H1 (cell line): ENCODE measurements around the gene PRKCI. TPM values are rescaled to one million over a fixed set of nuclear protein-coding genes. Genes with fewer than 3 reads are reported as not detected.

Experiments used
- CTCF ChIA-PET: fragments of 300-600 bp; sonication (Branson Sonifier 250); formaldehyde crosslinking; loops from one replicate; lab custom pipeline; 2021; ENCODE audit not compliant: partially characterized antibody; lab: Charles Lee
- POLR2A ChIA-PET: fragments of 300-600 bp; sonication (Branson Sonifier 250); formaldehyde crosslinking; loops from one replicate; lab custom pipeline; 2021; ENCODE audit warnings: inconsistent platforms; ENCODE audit not compliant: partially characterized antibody; lab: Charles Lee
- DNase-seq, 2 experiments: peaks; one replicate each; pipeline versions ENCODE4 v3.0.0 to v3.0.0-alpha.2; 2010 to 2022; ENCODE audit warnings: low spot score in 2 of 2, low read depth in 1 of 2, mixed read lengths in 1 of 2
- FAIRE-seq: peaks from 2 replicates; lab custom pipeline; 2011; peaks lifted over from hg19 to GRCh38; lab: Jason Lieb, UNC
- H2AFZ ChIP-seq: 2 replicates; pipeline ENCODE4 v1.8.1; 2012; ENCODE audit warnings: low read length, inconsistent platforms
- H2AK5ac ChIP-seq: 2 replicates; pipeline ENCODE4 v1.6.1; 2013; ENCODE audit warnings: low read depth, low read length
- H2BK120ac ChIP-seq: replicated peaks from 2 replicates; pipeline ENCODE3; 2013; ENCODE audit warnings: low read depth, low read length, inconsistent platforms
- H2BK12ac ChIP-seq: 2 replicates; pipeline ENCODE4 v1.6.1; 2013; ENCODE audit warnings: low read depth, low read length
- H2BK15ac ChIP-seq: 2 replicates; pipeline ENCODE4 v1.6.1; 2013; ENCODE audit warnings: low read length
- H2BK20ac ChIP-seq: 2 replicates; pipeline ENCODE4 v1.6.1; 2013; ENCODE audit warnings: low read length
- H2BK5ac ChIP-seq: 2 replicates; pipeline ENCODE4 v1.6.1; 2013; ENCODE audit warnings: low read depth, low read length
- H3K14ac ChIP-seq: 2 replicates; pipeline ENCODE4 v1.6.1; 2013; ENCODE audit warnings: inconsistent platforms; ENCODE audit not compliant: insufficient read length
- H3K18ac ChIP-seq: 2 replicates; pipeline ENCODE4 v1.6.1; 2013; ENCODE audit warnings: low read length; ENCODE audit errors: extremely low read depth
- H3K23ac ChIP-seq: 2 replicates; pipeline ENCODE4 v1.6.1; 2013; ENCODE audit warnings: inconsistent platforms; ENCODE audit not compliant: insufficient read length
- H3K23me2 ChIP-seq: 2 replicates; pipeline ENCODE4 v1.6.1; 2013; ENCODE audit warnings: low read depth, low read length
- H3K27ac ChIP-seq: 2 replicates; pipeline ENCODE4 v1.6.1; 2011; ENCODE audit warnings: low read depth, low read length, inconsistent platforms
- H3K27me3 ChIP-seq, 4 experiments: replicated peaks in 1 of 4; 1 replicate in 1 of 4; 2 replicates in 3 of 4; pipeline versions ENCODE4 v1.6.1 to v1.8.1; 2011 to 2013; ENCODE audit warnings: low read length in 3 of 4, mild to moderate bottlenecking in 3 of 4, inconsistent platforms in 2 of 4, mixed read lengths in 2 of 4, moderate library complexity in 1 of 4; ENCODE audit not compliant: control insufficient read depth in 3 of 4, insufficient read depth in 3 of 4; ENCODE audit errors: extremely low read depth in 1 of 4
- H3K36me3 ChIP-seq, 4 experiments: 2 replicates each; pipeline versions ENCODE4 v1.6.1 to v1.8.1; 2011 to 2013; ENCODE audit warnings: mild to moderate bottlenecking in 4 of 4, low read length in 3 of 4, moderate library complexity in 2 of 4, control low read depth in 1 of 4, inconsistent platforms in 1 of 4; ENCODE audit not compliant: insufficient read depth in 4 of 4, control insufficient read depth in 2 of 4
- H3K4ac ChIP-seq: replicated peaks from 2 replicates; pipeline ENCODE3; 2013; ENCODE audit warnings: low read length, low read depth, mixed read lengths, inconsistent platforms; ENCODE audit not compliant: insufficient read length
- H3K4me1 ChIP-seq, 4 experiments: replicated peaks in 1 of 4; 1 replicate in 1 of 4; 2 replicates in 3 of 4; pipeline versions ENCODE4 v1.6.1 to v1.8.1; 2011 to 2013; ENCODE audit warnings: low read length in 3 of 4, inconsistent platforms in 2 of 4, mixed read lengths in 1 of 4; ENCODE audit not compliant: insufficient read depth in 4 of 4, control insufficient read depth in 3 of 4
- H3K4me2 ChIP-seq, 2 experiments: 2 replicates each; pipeline versions ENCODE4 v1.6.1 to v1.8.1; 2011 to 2013; ENCODE audit warnings: low read depth in 2 of 2, low read length in 2 of 2, control low read depth in 1 of 2, inconsistent platforms in 1 of 2, mild to moderate bottlenecking in 1 of 2; ENCODE audit not compliant: insufficient read depth in 1 of 2
- H3K4me3 ChIP-seq, 4 experiments: fragments of 200-600, 300-600 bp in 1 of 4; sonication (generic), shearing (Covaris generic), sonication (Bioruptor Twin) in 1 of 4; 2 replicates each; pipeline versions ENCODE4 v1.5.1 to v1.8.1; 2011 to 2016; ENCODE audit warnings: low read length in 4 of 4, low read depth in 3 of 4, control low read depth in 2 of 4, inconsistent platforms in 2 of 4, mild to moderate bottlenecking in 2 of 4, mixed read lengths in 1 of 4, moderate library complexity in 1 of 4; ENCODE audit not compliant: insufficient read depth in 2 of 4; ENCODE audit errors: extremely low read depth in 1 of 4
- H3K56ac ChIP-seq: replicated peaks from 2 replicates; pipeline ENCODE3; 2013; ENCODE audit warnings: low read depth, mild to moderate bottlenecking, mixed read lengths, low read length, inconsistent platforms; ENCODE audit not compliant: insufficient read length
- H3K79me1 ChIP-seq: 2 replicates; pipeline ENCODE4 v1.6.1; 2013; ENCODE audit warnings: low read depth, low read length, control low read depth
- H3K79me2 ChIP-seq, 2 experiments: 2 replicates each; pipeline versions ENCODE4 v1.6.1 to v1.8.1; 2012 to 2013; ENCODE audit warnings: low read length in 2 of 2, mild to moderate bottlenecking in 2 of 2, inconsistent platforms in 1 of 2; ENCODE audit not compliant: insufficient read depth in 2 of 2, control insufficient read depth in 1 of 2
- H3K9ac ChIP-seq, 4 experiments: replicated peaks in 1 of 4; 1 replicate in 1 of 4; 2 replicates in 3 of 4; pipeline versions ENCODE4 v1.6.1 to v1.8.1; 2011 to 2013; ENCODE audit warnings: low read depth in 3 of 4, low read length in 3 of 4, control low read depth in 2 of 4, mild to moderate bottlenecking in 2 of 4, moderate library complexity in 2 of 4, inconsistent platforms in 1 of 4; ENCODE audit errors: extremely low read depth in 1 of 4
- H3K9me3 ChIP-seq, 2 experiments: 2 replicates each; pipeline versions ENCODE4 v1.6.1 to v1.8.1; 2012 to 2013; ENCODE audit warnings: mild to moderate bottlenecking in 2 of 2, moderate library complexity in 2 of 2, control low read depth in 1 of 2, inconsistent platforms in 1 of 2, low read depth in 1 of 2, low read length in 1 of 2, mixed read lengths in 1 of 2; ENCODE audit not compliant: insufficient read depth in 2 of 2
- H4K20me1 ChIP-seq, 2 experiments: replicated peaks in 1 of 2; 2 replicates each; pipeline versions ENCODE3 to v1.8.1; 2011 to 2013; ENCODE audit warnings: inconsistent platforms in 2 of 2, low read length in 2 of 2, mild to moderate bottlenecking in 1 of 2; ENCODE audit not compliant: insufficient read depth in 2 of 2, control insufficient read depth in 1 of 2
- H4K5ac ChIP-seq: 2 replicates; pipeline ENCODE4 v1.6.1; 2013; ENCODE audit warnings: low read length, low read depth, mixed read lengths, inconsistent platforms; ENCODE audit not compliant: insufficient read length
- H4K8ac ChIP-seq: 2 replicates; pipeline ENCODE4 v1.8.0; 2013; ENCODE audit warnings: mild to moderate bottlenecking, moderate library complexity, low read length, inconsistent platforms; ENCODE audit not compliant: insufficient read depth; ENCODE audit errors: extremely low read depth
- H4K91ac ChIP-seq: replicated peaks from 2 replicates; pipeline ENCODE3; 2013; ENCODE audit warnings: low read length, mixed read lengths, inconsistent platforms; ENCODE audit not compliant: insufficient read length
- CHD2 ChIP-seq: IDR thresholded peaks from 2 replicates; pipeline ENCODE4 v1.6.1; 2012; ENCODE audit warnings: low read length, improper control_type of control experiment
- EGR1 ChIP-seq: IDR thresholded peaks from 2 replicates; pipeline ENCODE4 v1.6.1; 2011; ENCODE audit warnings: low read depth, low read length, borderline replicate concordance
- HDAC2 ChIP-seq, 2 experiments: fragments of 300-600 bp in 1 of 2; sonication (generic) in 1 of 2; IDR thresholded peaks; 2 replicates each; pipeline ENCODE4 v1.6.1; 2011 to 2012; ENCODE audit warnings: low read depth in 2 of 2, low read length in 2 of 2, mild to moderate bottlenecking in 2 of 2, moderate library complexity in 2 of 2, borderline replicate concordance in 1 of 2, inconsistent platforms in 1 of 2
- JUN ChIP-seq: IDR thresholded peaks from 2 replicates; pipeline ENCODE4 v1.6.1; 2011; ENCODE audit warnings: low read depth, mild to moderate bottlenecking, improper control_type of control experiment, low read length
- KDM1A ChIP-seq: fragments of 200-600, 300-600 bp; sonication (generic); IDR thresholded peaks from 2 replicates; pipeline ENCODE4 v1.7.1; 2016; ENCODE audit warnings: mild to moderate bottlenecking, low read length, borderline replicate concordance
- SIRT6 ChIP-seq: IDR thresholded peaks from one replicate; pipeline ENCODE4 v1.7.1; 2012; ENCODE audit warnings: low read length, inconsistent platforms
- SP1 ChIP-seq: IDR thresholded peaks from 2 replicates; pipeline ENCODE4 v1.6.1; 2011; ENCODE audit warnings: low read depth, low read length
- WGBS, 2 experiments: shearing (Covaris generic) in 1 of 2; methylation state at CpG; one replicate each; pipeline versions ENCODE4 v1.1.6 to v1.1.7; 2013 to 2015; ENCODE audit warnings: low lambda C conversion rate in 2 of 2, mixed read lengths in 2 of 2, inconsistent platforms in 1 of 2, low coverage in 1 of 2, missing lambda C conversion rate in 1 of 2; ENCODE audit not compliant: insufficient replicate concordance in 2 of 2, insufficient coverage in 1 of 2, insufficient read length in 1 of 2; ENCODE audit errors: extremely low coverage in 1 of 2, missing lambda C conversion rate in 1 of 2; 5-methylcytosine and 5-hydroxymethylcytosine counted together
- polyA plus RNA-seq, 7 experiments: library from polyadenylated mRNA; depleted of rRNA in 3 of 7; stranded (reverse) in 5 of 7; unstranded in 2 of 7; fragments of >200 nt in 5 of 7; fragments of 200-250 nt in 2 of 7; gene quantifications; 1 replicate in 5 of 7; 2 replicates in 1 of 7; 4 replicates in 1 of 7; pipeline versions ENCODE4 v1.2.1 to v1.2.3, GENCODE V29; 2011 to 2013; ENCODE audit warnings: missing spikeins in 2 of 7, mixed read lengths in 2 of 7
- total RNA-seq: library from RNA; stranded (reverse); fragmentation: NEBNext Ultra II Directional; extraction: Animal tissue kit (Norgen Biotek cat#: 25700); gene quantifications from 2 replicates; pipeline ENCODE4 v1.2.1, GENCODE V29; 2021
- TF ChIP-seq, protein P1 (sequence below): IDR thresholded peaks from 2 replicates; pipeline ENCODE4 v1.6.1; 2012; ENCODE audit warnings: low read length, inconsistent platforms

PRKCI gene
- total and polyA plus RNA-seq, 2 of the 8 experiments (the other 6 are each of a cell fraction or from before 2014, with no cell fraction given) = 24.3 to 100.0 TPM

DNA sequence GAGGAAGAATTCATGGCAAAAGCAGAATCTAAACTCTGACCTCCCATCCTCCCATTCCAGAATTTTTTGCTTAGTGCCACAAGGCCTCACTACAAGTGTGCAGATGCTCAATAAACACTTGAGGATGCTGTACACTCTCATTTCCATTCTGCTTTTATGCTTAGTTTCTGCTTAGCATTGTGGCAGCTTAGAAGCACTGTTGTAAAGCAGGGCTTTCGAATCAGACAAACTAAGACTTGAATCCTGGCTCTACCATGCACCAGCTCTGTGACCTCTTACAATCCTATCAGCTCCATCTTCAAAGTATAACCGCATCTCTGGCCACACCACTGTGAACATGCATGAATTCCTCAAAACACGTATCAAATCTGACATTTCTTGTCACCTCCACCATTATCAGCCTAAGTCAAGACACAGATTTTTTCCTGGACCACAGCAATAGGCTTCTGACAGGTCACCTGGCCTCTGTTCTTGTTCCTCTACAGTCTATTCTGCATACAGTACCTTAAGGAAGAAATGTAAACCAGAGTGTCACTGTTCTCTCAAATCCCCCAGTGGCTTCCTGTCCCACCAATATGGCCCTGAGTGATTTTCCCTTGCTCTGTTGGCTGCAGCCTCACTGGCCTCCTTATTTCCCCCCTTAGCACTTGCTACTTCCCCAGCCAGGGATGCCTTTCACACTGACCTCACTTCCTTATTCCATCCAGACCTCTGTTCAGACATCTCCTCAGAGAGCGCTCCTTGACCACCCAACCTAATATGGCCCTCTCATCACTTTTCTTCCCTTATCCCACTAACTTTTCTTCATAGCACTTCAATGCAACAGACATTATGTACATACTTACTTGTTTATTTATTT, 32.6 kb upstream of the PRKCI start:
- Histone ChIP-seq H4K8ac (no peak overlapping the region), H3K27ac (no peak overlapping the region), H2AK5ac (no peak overlapping the region), H3K9ac (no peak overlapping the region), H3K4me2 (no peak overlapping the region), H4K20me1 (no peaks in the 10 kb centered on the region), H3K9me3 (no peaks in the 10 kb centered on the region), H2BK120ac (no peak overlapping the region), H3K4me3 (no peak overlapping the region), H3K18ac (no peak overlapping the region), H2AFZ (peak overlapping the region; percentile 68), H3K4ac (no peak overlapping the region), H4K91ac (no peak overlapping the region), H3K79me1 (no peaks in the 10 kb centered on the region), H3K79me2 (no peaks in the 10 kb centered on the region), H2BK15ac (no peak overlapping the region; the same call in 1 of the 2 replicates), H3K36me3 (no peaks in the 10 kb centered on the region), H2BK5ac (no peak overlapping the region), H3K23ac (no peak overlapping the region), H2BK12ac (0 out of 2 replicates have a peak overlapping the region, but pooled peaks have one; percentile 41), H3K27me3 (no peaks in the 10 kb centered on the region), H3K56ac (no peak overlapping the region), H3K4me1 (peaks cover 0 to 4% (median 0%) of the 10 kb centered on the region in 4 experiments; a peak in 1 of 7 replicates), H3K23me2 (no peaks in the 10 kb centered on the region), H3K14ac (no peak overlapping the region), H2BK20ac (no peak overlapping the region), H4K5ac (no peak overlapping the region)
- ChIA-PET CTCF (interaction anchor here (0.5 to 2.3 kb wide), 7 partner anchors 9 to 839 kb away, joined by 3 to 5 read pairs (median 4); no protein-coding TSS in a partner anchor), POLR2A (no interaction called here)
- TF ChIP-seq, protein P1, sequence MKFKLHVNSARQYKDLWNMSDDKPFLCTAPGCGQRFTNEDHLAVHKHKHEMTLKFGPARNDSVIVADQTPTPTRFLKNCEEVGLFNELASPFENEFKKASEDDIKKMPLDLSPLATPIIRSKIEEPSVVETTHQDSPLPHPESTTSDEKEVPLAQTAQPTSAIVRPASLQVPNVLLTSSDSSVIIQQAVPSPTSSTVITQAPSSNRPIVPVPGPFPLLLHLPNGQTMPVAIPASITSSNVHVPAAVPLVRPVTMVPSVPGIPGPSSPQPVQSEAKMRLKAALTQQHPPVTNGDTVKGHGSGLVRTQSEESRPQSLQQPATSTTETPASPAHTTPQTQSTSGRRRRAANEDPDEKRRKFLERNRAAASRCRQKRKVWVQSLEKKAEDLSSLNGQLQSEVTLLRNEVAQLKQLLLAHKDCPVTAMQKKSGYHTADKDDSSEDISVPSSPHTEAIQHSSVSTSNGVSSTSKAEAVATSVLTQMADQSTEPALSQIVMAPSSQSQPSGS = no peak
- TF ChIP-seq CHD2 (no peak), JUN (no peak), SP1 (no peak), EGR1 (no peak), KDM1A (no peak), HDAC2 (IDR thresholded peaks at IDR 0.05; ENCODE audit: borderline replicate concordance in 1 of 2, low read depth in 2 of 2, low read length in 2 of 2) (no peak), SIRT6 (no peak)
- FAIRE-seq = no peak
- WGBS, 2 experiments = 94% methylated on average over 4 of the region's 4 CpGs; no CpG with 5 or more reads in 1 of the 2 experiments
- DNase-seq = no peak
